HG02885 (cell line): ENCODE data around the gene EMD.
A peak's percentile ranks its signal among the peaks of the same experiment; 100 is the strongest.
"Not testable (repeated sequence)": the region's sequence is repeated elsewhere in the genome, so short reads cannot be mapped to it uniquely, and the experiment has no call there.

Experiments
- ATAC-seq: cut with Tn5 transposase; IDR thresholded peaks from one replicate; pipeline ENCODE4 v1.9.1; 2021; ENCODE audit warnings: mild to moderate bottlenecking; ENCODE audit not compliant: unreplicated experiment, poor library complexity

The EMD gene

DNA sequence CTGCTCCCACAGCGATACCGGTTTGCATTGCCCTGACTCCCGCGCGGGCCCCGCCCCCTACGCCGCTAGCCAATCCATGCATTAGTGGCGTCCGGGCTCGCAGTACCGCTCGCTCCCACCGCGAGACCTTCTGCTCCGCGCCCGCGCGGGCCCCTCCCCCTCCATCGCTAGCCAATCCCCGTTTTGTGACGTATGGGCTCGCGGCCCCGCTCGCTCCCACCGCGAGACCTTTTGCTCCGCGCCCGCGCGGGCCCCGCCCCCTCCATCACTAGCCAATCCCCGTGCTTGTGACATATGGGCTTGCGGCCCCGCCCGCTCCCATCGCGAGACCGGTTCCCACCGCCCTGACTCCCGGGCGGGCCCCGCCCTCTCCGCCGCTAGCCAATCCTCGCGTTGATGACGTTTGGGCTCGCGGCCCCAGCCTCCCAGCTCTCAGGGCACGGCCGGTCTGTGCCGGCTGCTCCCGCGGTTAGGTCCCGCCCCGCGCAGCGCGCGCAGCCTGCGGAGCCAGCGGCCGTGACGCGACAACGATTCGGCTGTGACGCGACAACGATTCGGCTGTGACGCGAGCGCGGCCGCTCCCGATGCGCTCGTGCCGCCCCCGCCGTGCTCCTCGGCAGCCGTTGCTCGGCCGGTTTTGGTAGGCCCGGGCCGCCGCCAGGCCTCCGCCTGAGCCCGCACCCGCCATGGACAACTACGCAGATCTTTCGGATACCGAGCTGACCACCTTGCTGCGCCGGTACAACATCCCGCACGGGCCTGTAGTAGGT, at the start of gene EMD:
Gene EMD (plus strand): TSS at position 497 of the 770 bp plus-strand sequence. CDS start 190 bp downstream, at position 687.
- peak; percentile 77 for ATAC-seq

DNA sequence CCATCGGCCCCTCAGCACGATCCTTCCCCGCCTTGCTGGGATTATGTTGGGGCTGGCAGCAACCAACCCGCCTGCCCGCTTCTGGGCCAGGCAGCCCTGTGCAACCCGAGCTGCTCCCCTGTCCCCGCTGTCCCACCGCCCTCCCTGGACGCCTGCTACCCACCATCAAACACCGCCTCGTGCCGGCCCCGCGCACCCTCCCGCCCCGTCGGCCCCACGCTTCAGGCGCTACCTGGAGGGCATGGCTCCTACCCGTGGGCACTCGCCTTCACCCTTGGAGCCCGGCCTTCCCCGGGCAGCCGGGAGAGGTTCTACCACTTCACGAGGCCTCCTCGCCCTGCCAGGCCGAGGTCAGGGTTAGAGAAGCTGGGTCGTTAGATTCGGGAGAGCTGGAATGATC, 46.5 kb upstream of the EMD start:
- ATAC-seq = no peak

DNA sequence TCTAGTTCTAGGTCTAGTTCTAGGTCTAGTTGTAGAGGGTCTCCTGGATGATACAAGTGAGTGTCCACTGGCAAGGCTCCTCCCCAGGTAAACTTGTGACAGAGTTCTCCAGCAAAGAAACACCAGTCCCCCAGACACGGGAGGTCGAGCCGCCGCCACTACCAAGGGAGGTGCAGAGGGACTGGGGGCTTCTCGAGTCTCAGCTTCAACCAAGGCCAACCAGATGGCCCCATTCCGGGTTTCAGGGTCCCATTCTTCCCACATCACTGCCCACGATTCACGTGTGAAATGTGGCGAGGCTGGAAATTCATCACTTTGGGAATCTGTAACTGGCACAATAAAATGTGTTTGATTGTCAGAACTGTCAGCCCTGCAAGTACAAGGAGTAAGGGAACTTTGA, 46.0 kb upstream of the EMD start:
- no peak for ATAC-seq

DNA sequence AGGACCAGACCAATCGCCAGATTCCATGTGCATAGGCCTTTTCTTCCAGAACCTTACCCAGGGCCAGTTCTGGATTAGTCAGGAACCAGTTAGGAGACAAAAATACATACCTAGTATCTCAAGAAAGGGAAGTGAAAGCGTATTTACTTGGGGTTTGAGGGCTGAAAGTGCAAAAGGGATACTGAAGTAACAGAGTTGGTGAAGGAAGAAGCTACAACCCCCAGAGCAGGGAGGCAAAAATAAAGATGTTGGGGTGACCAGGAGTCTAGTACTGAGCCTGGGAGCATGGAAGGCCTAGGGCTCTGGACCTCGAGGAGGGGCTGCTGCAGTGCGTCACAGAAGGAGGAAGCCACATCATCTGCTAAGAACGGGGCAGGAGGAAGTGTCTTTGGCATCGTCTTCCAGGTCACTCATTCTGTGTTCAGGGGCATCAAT, 45.2 kb upstream of the EMD start:
- peak; percentile 56 for ATAC-seq

DNA sequence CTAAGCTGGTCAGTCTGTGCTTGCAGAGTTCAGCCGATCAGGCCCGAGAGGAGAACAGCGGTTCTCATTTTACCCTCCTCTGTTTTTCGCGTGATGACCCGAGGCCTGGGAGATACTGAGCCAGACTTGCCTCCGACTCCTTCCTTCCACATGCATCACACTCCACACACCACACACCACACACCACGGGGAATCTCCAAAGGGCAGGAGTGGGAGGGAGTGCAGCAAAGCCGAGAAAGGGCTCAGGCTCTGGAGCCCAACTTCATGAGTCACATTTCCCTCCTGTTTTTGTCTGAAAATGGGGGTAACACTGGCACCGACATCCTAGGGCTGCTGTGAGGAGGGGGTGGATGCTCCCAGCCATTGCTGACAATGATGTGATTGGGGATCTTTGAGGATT, 44.6 kb upstream of the EMD start:
- ATAC-seq = no peak

DNA sequence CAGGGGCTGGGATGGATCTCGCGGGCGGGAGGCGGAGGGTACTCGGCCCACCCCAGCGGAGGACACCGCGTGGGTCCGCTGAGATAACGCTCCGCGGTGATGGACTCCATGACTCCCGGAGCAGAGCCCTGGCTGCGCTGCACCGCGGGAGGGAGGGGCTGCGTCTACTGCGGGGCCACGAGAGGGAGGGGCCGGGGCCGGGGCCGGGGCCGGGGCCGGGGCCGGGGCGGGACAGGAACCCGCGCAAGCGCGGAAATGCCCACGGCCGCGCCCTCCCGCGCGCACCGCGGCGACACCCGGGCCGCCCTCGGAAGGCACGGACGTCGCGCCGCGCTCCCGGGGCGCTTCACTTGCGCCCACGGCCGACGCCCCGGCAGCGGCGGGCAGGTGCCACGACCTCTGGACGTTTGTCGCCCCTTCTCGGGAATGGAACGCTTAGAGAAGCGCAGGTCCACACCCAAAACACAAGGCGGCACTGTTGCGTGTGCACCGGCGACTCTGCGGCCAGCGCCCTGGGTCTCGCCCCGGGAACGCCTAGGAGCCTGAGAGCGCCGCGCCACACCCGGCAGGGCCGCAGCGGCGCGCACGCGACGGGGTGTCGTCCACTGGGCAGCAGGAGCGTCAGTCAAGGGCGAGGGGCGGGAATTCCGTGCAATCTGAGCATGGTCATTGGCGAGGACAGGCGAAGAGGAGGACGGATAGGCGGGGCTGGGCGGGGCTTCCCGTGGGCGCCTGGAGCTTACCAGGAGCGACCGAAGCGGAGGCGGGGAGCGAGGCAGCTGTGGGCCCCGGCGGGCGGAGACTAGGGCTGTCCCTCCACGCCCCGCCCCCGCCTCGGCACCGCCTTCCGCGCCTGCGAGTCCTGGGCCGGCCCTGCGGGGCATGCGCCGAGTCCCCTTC, 37.4 kb upstream of the EMD start:
- ATAC-seq = peak; percentile 74

DNA sequence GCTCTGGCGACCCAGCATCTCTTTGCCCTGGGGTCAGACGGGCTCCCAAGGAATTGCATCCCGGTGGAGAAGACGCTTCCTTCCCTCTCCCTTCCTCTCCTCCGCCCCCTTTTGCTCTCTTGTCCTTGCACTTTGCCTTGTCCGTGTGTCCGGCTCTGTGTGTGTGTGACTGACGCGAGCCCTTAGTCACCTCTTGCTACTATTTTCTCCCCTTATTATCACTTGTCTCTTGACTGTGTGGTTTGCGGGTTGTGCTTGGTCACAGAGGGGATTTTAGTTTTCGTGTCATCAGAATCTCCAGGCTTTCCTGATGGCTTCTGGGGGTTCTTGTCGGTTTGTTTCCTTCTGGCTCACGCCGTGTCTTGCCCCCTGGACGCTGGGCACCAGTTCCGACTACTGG, 36.0 kb upstream of the EMD start:
- not testable (repeated sequence) for ATAC-seq

DNA sequence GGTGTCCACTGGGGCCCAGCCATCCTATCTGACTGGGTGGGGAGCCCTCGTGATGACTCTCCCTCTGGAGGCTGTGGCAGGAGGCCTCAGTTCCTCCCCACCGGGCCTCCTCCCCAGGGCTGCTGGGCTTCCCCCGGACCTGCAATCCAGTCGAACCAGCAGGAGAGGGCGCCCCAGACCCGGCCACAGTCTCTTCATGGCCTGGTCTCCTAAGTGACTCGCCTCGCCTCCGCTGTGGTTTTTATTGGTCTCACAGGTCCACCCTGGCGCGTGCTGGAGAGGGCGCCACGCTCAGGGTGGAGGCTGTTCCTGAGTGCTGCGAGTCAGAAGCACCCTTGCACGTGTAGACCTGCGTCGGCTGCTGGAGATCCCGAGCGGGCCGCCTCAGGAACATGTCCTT, 35.5 kb upstream of the EMD start:
- not testable (repeated sequence) for ATAC-seq

DNA sequence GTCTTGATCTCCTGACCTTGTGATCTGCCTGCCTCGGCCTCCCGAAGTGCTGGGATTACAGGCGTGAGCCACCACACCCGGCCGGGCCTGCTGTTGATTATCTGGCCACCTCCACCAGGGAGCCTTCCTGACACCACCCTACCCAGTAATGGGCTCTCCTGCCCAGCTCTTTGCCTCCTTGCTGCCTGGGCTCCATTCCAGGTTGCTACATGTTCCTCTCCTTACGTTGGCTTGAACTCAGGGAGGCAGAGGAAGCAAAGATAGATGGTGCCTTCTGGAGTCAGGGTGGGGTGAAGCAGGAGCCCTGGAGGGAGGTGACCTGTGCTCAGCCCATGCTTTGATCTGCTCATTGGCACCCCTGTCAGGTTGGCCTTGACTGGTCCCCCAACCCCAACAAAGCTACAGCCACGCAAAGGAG, 31.0 kb upstream of the EMD start:
- no peak for ATAC-seq

DNA sequence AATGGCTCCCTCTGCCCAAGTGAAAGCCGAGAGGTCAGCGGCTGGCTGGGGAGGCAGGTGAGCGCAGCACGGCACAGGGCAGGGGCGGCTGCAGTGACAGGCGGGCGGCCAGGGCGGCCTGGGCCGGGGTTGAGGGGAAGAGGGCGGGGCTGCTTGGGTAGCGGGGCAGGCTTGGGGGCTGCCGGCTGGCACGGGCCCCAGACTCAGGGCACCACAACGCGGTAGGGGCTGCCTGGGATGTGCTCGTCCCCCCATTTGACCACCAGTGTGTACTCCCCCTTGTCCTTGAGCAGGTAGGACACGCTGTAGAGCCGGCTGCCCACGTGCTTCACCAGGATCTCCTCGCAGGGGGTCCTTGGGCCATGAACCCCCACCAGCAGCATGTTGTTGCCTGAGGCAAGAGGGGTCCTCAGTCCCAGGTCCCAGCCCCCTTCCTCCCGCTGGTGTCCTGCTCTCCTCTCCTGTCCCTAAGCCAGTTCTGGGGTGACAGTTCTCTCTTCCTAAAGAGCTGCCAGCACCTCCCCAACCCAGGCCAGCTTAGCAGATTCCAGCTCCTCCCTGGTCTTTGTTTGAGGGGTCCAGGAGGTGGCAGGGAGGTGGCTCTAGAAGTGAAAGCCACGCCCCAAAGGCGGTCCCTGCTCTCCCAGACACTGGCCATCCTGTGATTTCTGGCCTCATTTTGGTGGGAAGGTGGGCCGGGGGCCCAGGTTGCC, 30.3 kb upstream of the EMD start:
- no peak for ATAC-seq

DNA sequence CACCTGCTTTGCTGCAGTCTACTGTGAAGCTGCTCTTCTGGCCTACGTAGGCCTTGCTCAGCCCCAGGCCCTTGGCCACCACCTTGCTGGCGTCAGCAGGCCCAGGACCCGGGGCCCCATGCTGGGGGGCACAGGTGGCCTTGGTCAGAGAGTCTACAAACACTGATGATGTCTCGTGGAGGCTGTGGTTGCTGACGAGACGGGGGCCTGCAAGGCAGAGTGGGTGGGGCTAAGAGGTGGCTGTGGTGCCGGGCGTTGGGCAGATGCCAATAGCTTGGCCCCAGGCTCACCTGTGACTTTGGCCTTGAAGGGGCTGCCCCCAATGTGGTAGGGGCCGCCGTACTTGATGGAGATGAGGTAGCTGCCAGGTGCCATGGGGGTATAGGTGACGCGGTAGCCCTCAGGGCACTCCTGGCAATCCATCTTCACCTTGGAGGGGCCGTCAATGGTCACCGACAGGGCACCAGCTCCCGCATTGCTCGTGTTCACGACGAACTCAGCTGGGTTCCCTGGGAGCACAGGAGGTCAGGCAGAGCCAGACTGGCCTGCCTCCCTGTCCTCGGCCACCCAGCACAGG, 29.6 kb upstream of the EMD start:
- ATAC-seq = no peak

DNA sequence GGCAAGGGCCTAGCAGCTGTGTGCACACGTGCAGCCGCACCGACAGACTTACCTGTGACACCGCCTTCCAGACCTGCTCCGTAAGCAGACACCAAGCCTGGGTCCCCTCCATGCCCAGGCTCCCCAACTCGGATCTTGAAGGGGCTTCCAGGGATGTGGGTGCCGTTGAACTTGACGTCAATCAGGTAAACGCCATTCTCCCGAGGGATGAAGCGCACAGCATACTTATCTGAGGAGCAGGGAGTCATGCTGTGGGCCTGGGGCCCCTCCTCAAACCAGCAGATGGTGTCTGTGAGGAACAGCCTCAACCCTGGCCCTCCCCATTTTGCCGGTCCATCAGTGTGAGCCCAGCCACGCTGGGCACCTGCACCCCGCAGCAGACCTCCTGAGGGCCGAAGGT, 29.1 kb upstream of the EMD start:
- ATAC-seq = no peak

DNA sequence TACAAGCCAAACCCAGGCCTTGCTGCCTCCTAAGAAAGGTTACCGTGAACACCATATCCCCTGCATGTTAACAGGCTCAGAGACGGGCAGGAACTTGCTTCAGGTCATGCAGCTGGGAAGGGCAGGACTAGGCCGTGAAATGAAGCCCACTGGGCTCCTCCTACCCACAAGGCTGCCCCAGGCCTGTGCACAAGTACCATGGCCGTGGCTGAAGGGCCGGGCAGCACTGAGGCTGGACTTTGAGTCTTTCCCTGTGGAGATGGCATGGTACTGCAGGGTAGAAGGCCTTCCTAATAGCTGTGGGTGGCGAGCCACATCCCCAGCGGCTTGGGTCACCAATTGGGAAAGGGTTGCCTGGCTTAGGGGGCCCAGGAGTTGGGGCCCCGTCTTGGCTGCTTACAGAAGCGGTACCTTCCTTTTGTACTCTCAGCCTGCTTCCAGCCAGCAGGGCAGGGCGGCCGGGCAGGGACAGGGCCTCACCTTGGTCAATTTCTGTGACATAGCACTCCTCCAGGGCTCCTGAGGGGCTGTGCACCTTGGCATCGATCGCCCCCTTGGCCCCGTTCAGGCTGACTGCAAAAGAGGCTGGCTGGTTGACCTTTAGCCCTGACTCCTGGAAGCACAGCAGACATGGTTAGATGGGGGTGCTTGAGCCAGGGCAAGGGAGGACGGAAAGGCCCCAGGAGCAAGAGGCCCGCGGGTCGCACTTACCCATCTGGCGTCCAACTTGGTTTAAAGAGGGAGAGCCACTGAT, 28.5 kb upstream of the EMD start:
- ATAC-seq = no peak

DNA sequence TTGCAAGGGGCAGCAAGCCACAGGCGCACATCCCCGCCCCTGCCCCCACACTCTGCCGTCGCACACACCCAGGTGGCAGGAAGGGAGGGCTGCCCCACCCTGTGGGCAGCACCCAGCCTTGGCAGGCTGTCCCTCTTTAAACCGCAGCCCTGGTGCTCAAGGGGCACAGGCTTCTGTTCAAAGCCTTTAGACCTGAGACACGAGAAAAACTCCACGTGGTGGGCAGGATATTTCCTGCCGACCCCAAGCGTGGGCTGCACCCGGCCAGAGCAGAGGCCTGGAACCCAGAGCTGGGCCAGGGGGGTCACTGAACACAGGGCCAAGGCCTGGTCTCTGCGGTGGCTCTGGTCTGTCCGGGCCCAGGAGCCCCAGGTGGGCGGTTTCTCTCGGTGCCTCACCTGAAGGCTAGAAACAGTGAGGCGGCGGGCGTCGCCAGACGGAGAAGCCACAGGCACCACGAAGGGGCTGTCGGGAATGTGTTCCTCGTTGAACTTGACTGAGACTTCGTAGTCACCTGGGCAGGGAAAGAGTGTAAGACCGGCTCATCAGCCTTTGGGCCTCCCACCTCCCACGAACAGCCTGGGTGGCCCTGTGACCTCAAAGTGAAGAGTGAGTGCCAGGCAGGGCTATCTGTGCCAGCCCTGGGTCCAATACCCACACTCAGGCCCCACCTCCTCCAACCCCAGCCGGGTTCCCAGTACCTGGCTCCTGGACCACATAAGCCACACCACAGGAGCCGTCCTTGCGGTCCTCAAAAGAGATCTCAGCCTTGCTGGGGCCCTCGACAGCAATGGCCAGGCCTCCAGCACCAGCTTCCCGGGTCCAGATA, 27.7 kb upstream of the EMD start:
- ATAC-seq = no peak

DNA sequence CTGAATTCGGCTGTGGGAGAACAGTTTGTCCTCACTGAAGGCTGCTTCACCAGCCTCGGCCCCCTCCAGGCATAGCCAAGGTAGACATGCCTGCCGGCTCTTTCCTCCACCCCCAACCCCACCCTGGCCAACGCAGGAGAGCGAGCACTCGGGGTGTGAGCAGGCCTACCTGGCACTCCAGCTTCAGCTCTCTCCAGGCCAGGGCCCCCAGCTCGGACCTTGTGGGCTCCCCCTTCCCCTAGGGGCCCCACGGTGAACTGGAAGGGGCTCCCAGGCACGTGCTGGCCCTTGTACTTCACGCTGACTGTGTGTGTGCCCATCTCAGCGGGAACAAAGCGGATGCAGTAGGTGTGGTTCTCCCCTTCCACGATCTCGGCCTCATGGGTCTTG, 27.1 kb upstream of the EMD start:
- no peak for ATAC-seq

DNA sequence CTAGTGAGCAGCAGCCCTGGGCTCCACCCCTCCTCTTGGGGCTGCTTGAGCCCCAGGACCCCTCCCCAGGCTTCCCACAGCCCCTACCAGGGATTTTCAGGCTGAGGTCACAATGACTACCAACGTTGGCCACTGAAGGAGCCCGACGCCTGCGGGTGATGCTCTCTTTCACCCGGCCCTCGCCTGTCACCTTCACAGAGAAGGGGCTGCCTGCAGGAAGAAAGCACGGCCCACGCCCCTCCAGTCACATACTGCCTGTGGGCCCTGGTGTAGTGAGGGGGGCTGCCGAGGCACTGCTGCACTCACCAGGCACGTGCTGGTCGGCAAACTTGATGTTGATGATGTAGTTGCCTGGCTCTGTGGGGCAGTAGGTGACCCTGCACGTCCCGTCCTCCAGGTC, 26.6 kb upstream of the EMD start:
- no peak for ATAC-seq

DNA sequence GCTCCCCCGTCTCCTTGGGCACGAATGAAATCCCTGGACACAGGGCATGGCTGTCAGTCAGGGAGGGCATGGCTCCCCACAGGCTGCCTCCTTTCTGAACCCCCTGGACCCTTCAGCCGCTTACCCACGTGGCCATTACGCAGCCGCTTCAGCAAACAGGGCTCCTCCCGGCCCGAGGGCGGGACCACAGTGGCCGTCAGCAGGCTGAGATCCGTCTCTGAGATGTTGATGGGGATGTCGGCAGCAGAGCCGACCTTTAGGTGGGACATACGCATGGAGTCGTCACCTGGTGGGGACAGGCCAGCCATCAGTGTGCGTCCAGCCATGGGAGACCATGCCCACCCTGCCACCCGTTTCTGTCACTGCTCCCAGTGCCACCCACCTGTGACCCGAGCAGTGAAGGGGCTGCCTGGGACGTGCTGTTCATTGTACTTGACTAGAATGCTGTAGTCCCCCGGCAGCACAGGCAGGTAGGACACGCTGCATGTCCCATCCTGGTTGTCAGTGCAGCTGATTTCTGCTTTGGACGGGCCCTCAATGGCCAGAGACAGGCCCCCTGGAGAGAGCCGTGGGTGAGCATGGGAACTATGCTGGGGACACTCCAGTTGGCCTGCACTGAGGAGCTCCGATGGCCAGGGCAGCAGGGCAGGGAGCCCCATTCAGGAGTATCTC, 25.8 kb upstream of the EMD start:
- no peak for ATAC-seq

DNA sequence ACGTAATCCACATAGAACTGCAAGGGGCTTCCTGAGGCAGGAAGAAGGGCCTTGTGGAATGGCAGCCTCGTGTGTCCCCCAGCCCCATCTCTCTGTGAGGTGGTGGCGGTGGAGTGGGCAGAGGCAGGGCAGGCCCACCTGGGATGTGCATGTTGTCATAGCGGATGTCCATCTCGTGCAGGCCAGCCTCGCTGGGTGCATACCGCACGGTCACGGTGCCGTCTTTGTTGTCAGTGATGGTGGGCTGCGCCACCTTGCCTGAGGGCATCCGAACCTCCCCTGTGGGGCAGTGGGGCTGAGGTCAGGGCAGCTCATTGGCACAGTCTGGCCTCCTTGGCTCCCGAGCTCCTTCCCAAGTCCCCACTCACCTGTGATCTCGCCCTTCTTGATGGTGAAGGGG, 25.1 kb upstream of the EMD start:
- ATAC-seq = no peak
